ENCODE results near the gene NCS1.

NCS1 gene

DNA sequence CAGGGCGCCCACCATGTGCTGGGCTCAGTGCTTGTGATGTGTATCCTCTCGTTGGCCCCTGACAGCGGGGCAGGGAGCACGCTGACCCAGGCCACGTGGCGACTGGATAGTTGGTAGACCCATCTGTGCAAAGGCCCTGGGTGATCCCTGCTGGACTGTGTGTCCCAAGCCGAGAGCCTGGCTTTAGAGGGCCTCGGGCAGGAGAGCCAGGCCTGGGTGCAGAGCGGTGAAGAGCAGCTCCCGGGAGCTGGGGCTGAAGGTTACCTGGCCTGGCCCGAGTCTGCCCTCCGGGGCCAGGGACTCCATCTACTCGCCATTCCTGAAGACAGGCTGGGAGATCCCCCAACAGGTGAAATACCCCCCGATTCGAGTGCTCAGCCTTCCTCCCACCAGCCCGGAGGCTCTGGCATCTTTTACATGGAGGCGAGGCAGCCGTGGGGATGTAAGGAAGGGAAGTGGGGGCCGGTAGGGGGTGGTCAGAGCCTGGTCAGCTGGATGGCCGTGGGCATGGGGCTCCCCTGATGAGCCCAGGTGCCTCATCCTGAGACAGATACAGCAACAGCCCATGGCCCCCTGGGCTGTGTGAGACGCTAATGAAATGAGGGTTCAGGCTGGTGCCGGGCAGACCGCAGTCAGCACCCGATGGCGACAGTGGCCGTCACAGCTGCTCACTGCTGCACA is 19.0 kb downstream of the NCS1 start:
- TF ChIP-seq CTCF (IDR thresholded peaks at IDR 0.05; ENCODE audit: low read depth, low read length, missing control alignments): no peak
- no peak overlapping the region for H3K4me3 ChIP-seq (replicated peaks; ENCODE audit: low read depth, low read length)
- DNase-seq (ENCODE audit: extremely low read depth, low read depth): no peak

- TF ChIP-seq CTCF (IDR thresholded peaks at IDR 0.05; ENCODE audit: low read depth, low read length, missing control alignments): no peak
- DNase-seq (ENCODE audit: extremely low read depth, low read depth): no peak
- no peak overlapping the region for H3K4me3 ChIP-seq (replicated peaks; ENCODE audit: low read depth, low read length)
Observed at GRCh38 chr9:130191749-130192120, 19.5 kb downstream of the NCS1 start.

GRCh38 chr9:130192382-130192999 is 20.3 kb downstream of the NCS1 start:
- H3K4me3 ChIP-seq (replicated peaks; ENCODE audit: low read depth, low read length): no peak overlapping the region
- TF ChIP-seq CTCF (IDR thresholded peaks at IDR 0.05; ENCODE audit: low read depth, low read length, missing control alignments): no peak
- DNase-seq (ENCODE audit: extremely low read depth, low read depth): no peak

DNA sequence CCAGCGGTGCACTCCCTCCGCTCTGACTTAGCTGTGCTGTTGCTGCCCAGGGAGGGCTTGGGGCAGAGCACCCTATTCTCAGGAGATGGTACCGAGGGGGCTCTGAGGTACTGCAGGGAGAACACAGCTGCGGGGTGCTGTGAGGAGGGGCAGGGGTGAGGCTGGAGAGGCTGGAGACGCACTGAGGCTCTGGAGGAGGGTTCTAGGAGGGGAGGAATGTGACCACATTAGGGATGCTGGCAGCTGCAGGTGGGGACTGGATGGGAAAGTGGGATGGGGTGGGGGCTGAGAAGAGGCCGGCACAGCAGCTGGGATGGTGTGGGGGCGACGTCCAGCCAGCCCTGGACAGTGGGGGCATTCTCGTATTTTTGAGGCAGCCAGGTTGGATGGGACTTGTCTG is 20.9 kb downstream of the NCS1 start:
- no peak for DNase-seq (ENCODE audit: extremely low read depth, low read depth)
- no peak for TF ChIP-seq CTCF (IDR thresholded peaks at IDR 0.05; ENCODE audit: low read depth, low read length, missing control alignments)

GRCh38 chr9:130193531-130194377 is 21.6 kb downstream of the NCS1 start:
- no peak for TF ChIP-seq CTCF (IDR thresholded peaks at IDR 0.05; ENCODE audit: low read depth, low read length, missing control alignments)
- H3K4me3 ChIP-seq (replicated peaks; ENCODE audit: low read depth, low read length): no peak overlapping the region
- DNase-seq (ENCODE audit: extremely low read depth, low read depth): no peak

More for the DNA sequence above, 20.9 kb downstream of the NCS1 start:
- no peak overlapping the region for H3K4me3 ChIP-seq (replicated peaks; ENCODE audit: low read depth, low read length)

DNA sequence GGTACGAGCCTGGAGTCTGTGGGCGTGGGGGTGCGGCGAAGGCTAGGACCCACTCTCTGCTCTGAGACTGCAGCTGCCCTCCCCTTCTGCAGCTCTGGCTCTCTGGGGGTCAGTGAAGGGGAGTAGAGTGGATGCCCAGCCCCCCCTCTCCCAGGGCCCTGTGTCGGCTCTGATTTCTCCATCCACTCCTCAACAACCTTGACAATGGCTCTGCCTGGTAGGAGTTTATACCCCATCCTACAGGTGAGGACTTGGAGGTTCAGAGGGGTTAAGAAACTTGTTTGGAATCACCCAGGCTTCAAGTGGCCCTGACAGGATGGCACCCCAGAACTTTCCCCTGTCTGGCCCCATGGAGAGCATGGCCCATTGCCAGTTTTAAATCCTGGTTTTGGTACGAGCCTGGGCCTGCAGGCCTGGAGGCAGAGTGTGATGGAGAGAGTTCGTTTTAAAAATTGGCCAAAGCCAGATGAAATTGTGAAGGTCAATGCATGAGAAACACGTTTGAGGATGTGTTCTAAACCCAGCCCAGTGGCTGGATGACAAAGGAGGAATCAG is 22.3 kb downstream of the NCS1 start:
- no peak for TF ChIP-seq CTCF (IDR thresholded peaks at IDR 0.05; ENCODE audit: low read depth, low read length, missing control alignments)
- no peak overlapping the region for H3K4me3 ChIP-seq (replicated peaks; ENCODE audit: low read depth, low read length)
- DNase-seq (ENCODE audit: extremely low read depth, low read depth): no peak

All from HFF-Myc (cell line).